IMR-90 (cell line): ENCODE measurements around the gene SGSH.

Experiments
- CTCF ChIP-seq: conservative IDR thresholded peaks from 2 replicates; pipeline ENCODE4 v1.5.1; 2012; ENCODE audit warnings: mild to moderate bottlenecking, low read depth, low read length, improper control_type of control experiment
- FOS ChIP-seq: fragments of 150-350 bp; IDR thresholded peaks from 2 replicates; pipeline ENCODE4 v1.6.1; 2016; ENCODE audit warnings: low read depth, low read length
- MXI1 ChIP-seq: IDR thresholded peaks from 2 replicates; pipeline ENCODE4 v1.6.1; 2012; ENCODE audit warnings: low read depth, mild to moderate bottlenecking, low read length, moderate library complexity, borderline replicate concordance
- POLR2A ChIP-seq: IDR thresholded peaks from 2 replicates; pipeline ENCODE4 v1.6.1; 2012; ENCODE audit warnings: mild to moderate bottlenecking, low read depth, low read length
- RFX5 ChIP-seq: IDR thresholded peaks from 2 replicates; pipeline ENCODE4 v1.8.0; 2012; ENCODE audit warnings: low read depth, mild to moderate bottlenecking, low read length, moderate library complexity
- SMC3 ChIP-seq: fragments of 150-350 bp; IDR thresholded peaks from 2 replicates; pipeline ENCODE4 v1.6.1; 2016; ENCODE audit warnings: low read depth, mild to moderate bottlenecking, antibody characterized with exemption, low read length, moderate library complexity
- USF2 ChIP-seq: fragments of 150-350 bp; IDR thresholded peaks from 2 replicates; pipeline ENCODE4 v1.6.1; 2017; ENCODE audit warnings: mild to moderate bottlenecking, antibody characterized with exemption, low read length, low read depth

GRCh38 chr17:80262291-80262690 lies 42.2 kb upstream of the SGSH start:
- TF ChIP-seq CTCF (no peak), MXI1 (no peak), USF2 (no peak), POLR2A (no peak), FOS (no peak), RFX5 (no peak), SMC3 (no peak)
